BJ (cell line): ENCODE measurements around the gene MAFG. TPM values are rescaled to one million over a fixed set of nuclear protein-coding genes. Genes with fewer than 3 reads are reported as not detected.

Experiments used
- CTCF ChIA-PET: fragments of 350-600 bp; formaldehyde crosslinking; extraction: SDS; loops from one replicate; lab custom pipeline; 2021; ENCODE audit warnings: antibody characterized with exemption, inconsistent platforms; lab: Yijun Ruan, JAX
- POLR2A ChIA-PET: fragments of 300-600 bp; sonication (Branson Sonifier 250); formaldehyde crosslinking; extraction: SDS; loops from one replicate; lab custom pipeline; 2021; ENCODE audit warnings: antibody characterized with exemption; lab: Charles Lee
- DNase-seq: peaks from one replicate; pipeline ENCODE4 v3.0.0-alpha.2; 2011; ENCODE audit warnings: low read depth
- H3K27me3 ChIP-seq: 2 replicates; pipeline ENCODE4 v1.6.0; 2011; ENCODE audit warnings: low read length; ENCODE audit not compliant: control insufficient read depth, insufficient read depth
- H3K36me3 ChIP-seq: 2 replicates; pipeline ENCODE4 v1.5.1; 2011; ENCODE audit warnings: low read length; ENCODE audit not compliant: control insufficient read depth, insufficient read depth
- H3K4me3 ChIP-seq: 2 replicates; pipeline ENCODE4 v1.5.1; 2011; ENCODE audit warnings: low read depth, mild to moderate bottlenecking, control low read depth, low read length
- CTCF ChIP-seq: IDR thresholded peaks from 2 replicates; pipeline ENCODE4 v1.5.1; 2011; ENCODE audit warnings: low read depth, mild to moderate bottlenecking, control low read depth, inconsistent platforms, low read length, moderate library complexity; ENCODE audit not compliant: insufficient read depth
- polyA plus RNA-seq: library from polyadenylated mRNA; depleted of rRNA; stranded (reverse); fragments of >200 nt; gene quantifications from 2 replicates; pipeline ENCODE4 v1.2.3, GENCODE V29; 2011

Gene MAFG
- polyA plus RNA-seq, 1 experiment = 20.6 TPM

GRCh38 chr17:81912441-81913309 is 14.9 kb downstream of the MAFG start:
- Histone ChIP-seq H3K36me3 (peaks cover 35% of the 10 kb centered on the region), H3K4me3 (no peak overlapping the region), H3K27me3 (no peaks in the 10 kb centered on the region)
- TF ChIP-seq CTCF = no peak
- CTCF ChIA-PET = interaction anchor here (0.6 kb wide), 1 partner anchor 16 kb away, joined by 3 read pairs; no protein-coding TSS in a partner anchor
- DNase-seq = no peak
- POLR2A ChIA-PET = no interaction called here

GRCh38 chr17:81911969-81912368 is 15.6 kb downstream of the MAFG start:
- no peak for DNase-seq
- ChIA-PET POLR2A (no interaction called here), CTCF (no interaction called here)
- H3K4me3 ChIP-seq = no peak overlapping the region
- peaks cover 36% of the 10 kb centered on the region for H3K36me3 ChIP-seq
- no peaks in the 10 kb centered on the region for H3K27me3 ChIP-seq
- no peak for TF ChIP-seq CTCF

GRCh38 chr17:81911277-81911961 is 16.1 kb downstream of the MAFG start, which contains the start of gene PCYT2:
Gene PCYT2, minus strand, starts transcription at chr17:81911399. Its CDS starts 44 bp downstream, at chr17:81911355.
- CTCF ChIA-PET = no interaction called here
- POLR2A ChIA-PET = no interaction called here
- Histone ChIP-seq H3K36me3 (peaks cover 38% of the 10 kb centered on the region), H3K4me3 (peak within 1 kb of the TSS; percentile 78), H3K27me3 (no peaks in the 10 kb centered on the region)
- no peak for TF ChIP-seq CTCF
- no peak for DNase-seq

- peaks cover 41% of the 10 kb centered on the region for H3K36me3 ChIP-seq
- TF ChIP-seq CTCF = no peak
- H3K27me3 ChIP-seq = no peaks in the 10 kb centered on the region
- POLR2A ChIA-PET = no interaction called here
- H3K4me3 ChIP-seq = peak overlapping the region; percentile 78
- CTCF ChIA-PET = no interaction called here
- DNase-seq = no peak
Observed at GRCh38 chr17:81910840-81911276, 16.7 kb downstream of the MAFG start.
